Measurements from ENCODE around the gene PID1.

Gene PID1

GRCh38 chr2:229160984-229161383, 110.1 kb downstream of the PID1 start:
- H3K36me3 Mint-ChIP-seq (ENCODE audit: low read depth): no peaks in the 10 kb centered on the region
- no peaks in the 10 kb centered on the region for H3K27me3 Mint-ChIP-seq (ENCODE audit: low read depth)
- DNase-seq (ENCODE audit: low spot score): no peak
- H3K4me3 Mint-ChIP-seq: no peak overlapping the region
- H3K4me1 Mint-ChIP-seq (ENCODE audit: low read depth): no peaks in the 10 kb centered on the region
- peaks cover 6% of the 10 kb centered on the region for H3K9me3 Mint-ChIP-seq
- H3K27ac Mint-ChIP-seq: no peak overlapping the region

- H3K9me3 Mint-ChIP-seq: peaks cover 6% of the 10 kb centered on the region
- no peak overlapping the region for H3K4me3 Mint-ChIP-seq
- no peaks in the 10 kb centered on the region for H3K27me3 Mint-ChIP-seq (ENCODE audit: low read depth)
- DNase-seq (ENCODE audit: low spot score): no peak
- H3K27ac Mint-ChIP-seq: no peak overlapping the region
- no peaks in the 10 kb centered on the region for H3K36me3 Mint-ChIP-seq (ENCODE audit: low read depth)
- H3K4me1 Mint-ChIP-seq (ENCODE audit: low read depth): no peaks in the 10 kb centered on the region
Observed at GRCh38 chr2:229160180-229160579, 110.9 kb downstream of the PID1 start.

DNA sequence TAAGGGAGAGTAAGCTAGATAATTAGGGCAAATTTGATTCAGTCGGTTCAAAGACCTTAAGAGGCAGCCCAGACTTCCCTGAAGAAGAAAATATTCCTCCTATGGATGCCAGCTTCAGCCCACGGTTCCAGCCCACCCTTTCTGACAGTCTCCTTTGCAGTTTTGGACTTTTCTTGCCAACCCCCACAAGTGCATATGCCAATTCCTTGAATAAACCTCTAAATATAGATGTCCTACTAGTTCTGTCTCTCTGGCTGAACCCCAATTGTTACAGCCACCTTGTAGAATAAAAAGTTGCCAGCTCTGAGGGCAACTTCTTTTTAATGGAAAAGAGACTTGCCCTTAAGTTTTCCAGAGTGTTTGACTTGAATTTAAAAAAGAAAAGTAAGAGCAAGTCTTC, 111.7 kb downstream of the PID1 start:
- Mint-ChIP-seq H3K27ac (no peak overlapping the region), H3K9me3 (peaks cover 6% of the 10 kb centered on the region), H3K4me3 (no peak overlapping the region), H3K4me1 (ENCODE audit: low read depth) (no peaks in the 10 kb centered on the region), H3K36me3 (ENCODE audit: low read depth) (no peaks in the 10 kb centered on the region), H3K27me3 (ENCODE audit: low read depth) (no peaks in the 10 kb centered on the region)
- DNase-seq (ENCODE audit: low spot score): no peak

DNA sequence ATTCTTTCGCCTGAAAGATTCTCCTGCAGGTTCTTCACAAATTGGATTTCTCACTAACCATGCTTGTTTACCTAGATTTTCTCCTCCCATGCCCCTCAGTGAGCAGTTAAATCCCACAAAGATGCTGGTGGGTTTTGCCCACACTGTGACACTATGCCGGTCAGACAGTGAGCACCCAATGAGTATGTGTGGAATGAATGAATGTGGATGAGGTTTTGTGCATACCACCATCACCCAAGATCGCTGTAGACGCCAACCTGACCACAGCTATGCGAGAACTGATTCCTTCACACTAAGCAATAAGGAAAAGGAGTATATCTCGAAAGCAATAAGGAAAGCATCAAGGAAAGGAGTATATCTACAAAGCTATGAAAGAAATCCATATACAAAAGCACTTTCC, 116.7 kb downstream of the PID1 start:
- H3K27me3 Mint-ChIP-seq (ENCODE audit: low read depth): no peaks in the 10 kb centered on the region
- no peaks in the 10 kb centered on the region for H3K4me1 Mint-ChIP-seq (ENCODE audit: low read depth)
- no peak overlapping the region for H3K4me3 Mint-ChIP-seq
- H3K27ac Mint-ChIP-seq: no peak overlapping the region
- DNase-seq (ENCODE audit: low spot score): no peak
- no peaks in the 10 kb centered on the region for H3K36me3 Mint-ChIP-seq (ENCODE audit: low read depth)
- H3K9me3 Mint-ChIP-seq: peaks cover 12% of the 10 kb centered on the region

GRCh38 chr2:229153951-229154350, 117.1 kb downstream of the PID1 start:
- no peak overlapping the region for H3K27ac Mint-ChIP-seq
- no peak overlapping the region for H3K4me3 Mint-ChIP-seq
- no peaks in the 10 kb centered on the region for H3K27me3 Mint-ChIP-seq (ENCODE audit: low read depth)
- peaks cover 12% of the 10 kb centered on the region for H3K9me3 Mint-ChIP-seq
- no peaks in the 10 kb centered on the region for H3K36me3 Mint-ChIP-seq (ENCODE audit: low read depth)
- DNase-seq (ENCODE audit: low spot score): no peak
- no peaks in the 10 kb centered on the region for H3K4me1 Mint-ChIP-seq (ENCODE audit: low read depth)

GRCh38 chr2:229153267-229153666, 117.8 kb downstream of the PID1 start:
- Mint-ChIP-seq H3K36me3 (ENCODE audit: low read depth) (no peaks in the 10 kb centered on the region), H3K27me3 (ENCODE audit: low read depth) (no peaks in the 10 kb centered on the region), H3K4me3 (no peak overlapping the region), H3K27ac (no peak overlapping the region), H3K4me1 (ENCODE audit: low read depth) (no peaks in the 10 kb centered on the region), H3K9me3 (peaks cover 12% of the 10 kb centered on the region)
- no peak for DNase-seq (ENCODE audit: low spot score)

DNA sequence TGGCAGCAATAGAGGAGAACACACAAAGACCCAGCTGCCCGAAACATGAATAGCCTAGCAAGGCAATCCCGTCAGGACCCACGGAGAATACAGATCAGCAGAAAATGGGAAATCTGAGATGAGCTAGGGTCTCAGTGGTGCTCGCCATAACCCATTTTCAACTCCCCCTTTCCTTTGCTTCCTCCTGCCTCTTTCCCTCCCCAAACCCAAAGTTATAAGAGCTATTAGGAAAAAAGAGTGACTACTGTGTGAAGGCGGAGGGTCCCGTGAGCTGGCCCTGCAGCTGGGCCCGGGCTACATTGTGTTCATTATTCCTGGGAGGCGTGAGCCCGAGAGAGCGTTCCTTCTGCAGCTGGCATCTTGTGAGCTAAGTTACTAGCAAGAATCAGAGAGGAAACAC, 118.4 kb downstream of the PID1 start:
- H3K4me3 Mint-ChIP-seq: no peak overlapping the region
- H3K27me3 Mint-ChIP-seq (ENCODE audit: low read depth): no peaks in the 10 kb centered on the region
- no peaks in the 10 kb centered on the region for H3K4me1 Mint-ChIP-seq (ENCODE audit: low read depth)
- H3K9me3 Mint-ChIP-seq: peaks cover 12% of the 10 kb centered on the region
- H3K27ac Mint-ChIP-seq: no peak overlapping the region
- no peak for DNase-seq (ENCODE audit: low spot score)
- H3K36me3 Mint-ChIP-seq (ENCODE audit: low read depth): no peaks in the 10 kb centered on the region

GRCh38 chr2:229150317-229150716, 120.8 kb downstream of the PID1 start:
- DNase-seq (ENCODE audit: low spot score): no peak
- no peaks in the 10 kb centered on the region for H3K27me3 Mint-ChIP-seq (ENCODE audit: low read depth)
- no peaks in the 10 kb centered on the region for H3K4me1 Mint-ChIP-seq (ENCODE audit: low read depth)
- H3K27ac Mint-ChIP-seq: no peak overlapping the region
- no peak overlapping the region for H3K4me3 Mint-ChIP-seq
- peaks cover 6% of the 10 kb centered on the region for H3K9me3 Mint-ChIP-seq
- no peaks in the 10 kb centered on the region for H3K36me3 Mint-ChIP-seq (ENCODE audit: low read depth)

GRCh38 chr2:229141424-229142025, 129.6 kb downstream of the PID1 start:
- no peaks in the 10 kb centered on the region for H3K27me3 Mint-ChIP-seq (ENCODE audit: low read depth)
- H3K27ac Mint-ChIP-seq: no peak overlapping the region
- no peaks in the 10 kb centered on the region for H3K9me3 Mint-ChIP-seq
- H3K4me1 Mint-ChIP-seq (ENCODE audit: low read depth): no peaks in the 10 kb centered on the region
- no peak for DNase-seq (ENCODE audit: low spot score)
- H3K4me3 Mint-ChIP-seq: no peak overlapping the region
- H3K36me3 Mint-ChIP-seq (ENCODE audit: low read depth): no peaks in the 10 kb centered on the region

- Mint-ChIP-seq H3K9me3 (peaks cover 4% of the 10 kb centered on the region), H3K27ac (no peak overlapping the region), H3K4me3 (no peak overlapping the region), H3K4me1 (ENCODE audit: low read depth) (no peaks in the 10 kb centered on the region), H3K27me3 (ENCODE audit: low read depth) (no peaks in the 10 kb centered on the region), H3K36me3 (ENCODE audit: low read depth) (no peaks in the 10 kb centered on the region)
- DNase-seq (ENCODE audit: low spot score): no peak
Observed at GRCh38 chr2:229137639-229138038, 133.4 kb downstream of the PID1 start.

DNA sequence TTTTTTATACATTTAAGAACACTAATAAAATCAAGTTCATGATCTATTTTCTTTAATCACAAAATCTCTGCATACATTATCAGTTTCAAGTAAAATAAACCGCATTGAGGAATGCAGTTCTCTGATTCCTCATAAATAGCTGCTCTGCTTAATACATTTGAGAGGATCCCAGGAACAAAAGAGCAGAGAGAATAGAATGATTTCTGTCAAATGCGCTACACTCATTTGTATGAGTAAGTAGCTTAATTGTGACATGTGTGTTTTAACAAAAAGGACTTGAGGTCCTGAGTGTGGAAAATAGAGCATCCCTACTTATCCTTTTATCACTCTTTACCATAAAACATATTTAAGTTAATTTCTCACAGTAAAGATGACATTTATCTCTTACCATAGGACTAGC, 134.0 kb downstream of the PID1 start:
- H3K4me1 Mint-ChIP-seq (ENCODE audit: low read depth): no peaks in the 10 kb centered on the region
- H3K27ac Mint-ChIP-seq: no peak overlapping the region
- H3K27me3 Mint-ChIP-seq (ENCODE audit: low read depth): no peaks in the 10 kb centered on the region
- H3K9me3 Mint-ChIP-seq: peaks cover 4% of the 10 kb centered on the region
- DNase-seq (ENCODE audit: low spot score): no peak
- H3K36me3 Mint-ChIP-seq (ENCODE audit: low read depth): no peaks in the 10 kb centered on the region
- no peak overlapping the region for H3K4me3 Mint-ChIP-seq

DNA sequence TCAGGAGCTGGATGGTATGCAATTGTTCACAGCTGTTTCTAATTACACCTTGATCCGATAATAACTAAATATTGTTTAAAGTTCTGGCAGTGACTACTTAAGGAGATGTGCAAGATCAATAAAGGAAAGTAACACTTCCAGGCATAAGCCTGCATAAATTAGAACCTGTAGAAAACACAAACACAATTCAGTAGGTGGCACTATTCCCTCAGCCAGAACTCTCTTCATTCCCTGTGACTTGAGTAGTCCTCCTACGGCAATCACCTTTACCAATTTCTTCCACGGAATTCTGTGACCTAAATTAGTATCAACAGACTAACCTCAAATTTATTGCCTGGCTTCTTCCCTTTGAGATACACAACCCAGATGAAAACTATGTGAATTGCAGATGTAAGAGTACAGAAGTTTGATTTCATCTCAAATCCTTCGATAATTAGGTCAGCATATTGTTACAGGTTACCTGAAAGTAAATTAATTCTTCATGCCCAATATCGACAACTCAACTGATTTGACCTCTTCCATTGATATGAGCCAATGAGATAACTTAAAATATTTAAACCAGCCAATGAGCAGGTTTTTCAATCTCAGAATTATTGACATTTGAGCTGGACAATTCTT, 137.8 kb downstream of the PID1 start:
- no peaks in the 10 kb centered on the region for H3K4me1 Mint-ChIP-seq (ENCODE audit: low read depth)
- no peaks in the 10 kb centered on the region for H3K36me3 Mint-ChIP-seq (ENCODE audit: low read depth)
- no peak overlapping the region for H3K27ac Mint-ChIP-seq
- H3K9me3 Mint-ChIP-seq: peaks cover 4% of the 10 kb centered on the region
- no peak overlapping the region for H3K4me3 Mint-ChIP-seq
- DNase-seq (ENCODE audit: low spot score): no peak
- H3K27me3 Mint-ChIP-seq (ENCODE audit: low read depth): no peaks in the 10 kb centered on the region

DNA sequence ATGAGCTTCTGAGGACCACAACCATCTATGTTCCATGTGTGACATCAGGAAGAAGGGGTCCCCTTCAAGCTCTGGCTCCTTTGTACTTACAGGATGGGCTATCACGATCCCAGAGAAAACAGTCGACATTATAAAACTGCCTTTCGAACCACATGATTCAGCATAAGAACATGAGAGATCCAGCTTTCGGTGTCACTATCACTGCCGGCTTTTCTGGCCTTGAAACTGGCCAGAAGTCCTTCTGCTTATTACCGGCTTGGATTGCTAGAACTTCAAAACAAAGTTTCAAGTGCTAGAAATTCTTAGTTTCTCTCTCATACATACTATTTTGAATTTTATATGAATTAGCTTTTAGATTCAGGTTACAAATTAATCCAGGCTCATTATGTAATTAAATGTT, 138.9 kb downstream of the PID1 start:
- H3K36me3 Mint-ChIP-seq (ENCODE audit: low read depth): no peaks in the 10 kb centered on the region

GRCh38 chr2:229130522-229130921, 140.6 kb downstream of the PID1 start:
- H3K4me3 Mint-ChIP-seq: no peak overlapping the region
- no peak for DNase-seq (ENCODE audit: low spot score)
- H3K27ac Mint-ChIP-seq: no peak overlapping the region
- no peaks in the 10 kb centered on the region for H3K4me1 Mint-ChIP-seq (ENCODE audit: low read depth)
- H3K27me3 Mint-ChIP-seq (ENCODE audit: low read depth): no peaks in the 10 kb centered on the region
- peaks cover 5% of the 10 kb centered on the region for H3K9me3 Mint-ChIP-seq
- no peaks in the 10 kb centered on the region for H3K36me3 Mint-ChIP-seq (ENCODE audit: low read depth)

More for the DNA sequence above, 138.9 kb downstream of the PID1 start:
- Mint-ChIP-seq H3K27me3 (ENCODE audit: low read depth) (no peaks in the 10 kb centered on the region), H3K27ac (no peak overlapping the region), H3K4me1 (ENCODE audit: low read depth) (no peaks in the 10 kb centered on the region), H3K9me3 (peaks cover 4% of the 10 kb centered on the region), H3K4me3 (no peak overlapping the region)
- DNase-seq (ENCODE audit: low spot score): no peak
